GM23338 (cell line): Measurements from ENCODE around the gene YIPF5. TPM values are rescaled to one million over a fixed set of nuclear protein-coding genes. Genes with fewer than 3 reads are reported as not detected.

Experiments used
- ETS1 ChIP-seq: IDR thresholded peaks from 2 replicates; pipeline ENCODE4 v1.6.1; 2016; ENCODE audit warnings: antibody characterized with exemption
- EZH2 ChIP-seq: fragments of 200-600 bp; sonication (generic); IDR thresholded peaks from one replicate; pipeline ENCODE4 v1.8.0; 2017; ENCODE audit warnings: antibody characterized with exemption, mild to moderate bottlenecking, low read depth; ENCODE audit not compliant: unreplicated experiment
- NANOG ChIP-seq: IDR thresholded peaks from 2 replicates; pipeline ENCODE4 v1.6.1; 2016; ENCODE audit warnings: antibody characterized with exemption, borderline replicate concordance
- polyA plus RNA-seq: library from polyadenylated mRNA; unstranded; fragments of >200 nt; fragmentation: Nextera tagmentation; extraction: Ambion mirVana; gene quantifications from 2 replicates; pipeline ENCODE4 v1.2.1, GENCODE V29; 2016
- small RNA-seq: library from RNA; depleted of rRNA; stranded (forward); fragments of <200 nt; gene quantifications from one replicate; pipeline ENCODE3, GENCODE V24; 2014; ENCODE audit warnings: low replicate concordance
- total RNA-seq: library from RNA; depleted of rRNA; stranded (reverse); fragments of >200 nt; shearing (Covaris generic); gene quantifications from 2 replicates; pipeline ENCODE4 v1.2.3, GENCODE V29; 2014; rRNA removed

YIPF5 gene
- total and polyA plus RNA-seq, 2 experiments from 2014 or later = 28.1 to 46.5 TPM

DNA sequence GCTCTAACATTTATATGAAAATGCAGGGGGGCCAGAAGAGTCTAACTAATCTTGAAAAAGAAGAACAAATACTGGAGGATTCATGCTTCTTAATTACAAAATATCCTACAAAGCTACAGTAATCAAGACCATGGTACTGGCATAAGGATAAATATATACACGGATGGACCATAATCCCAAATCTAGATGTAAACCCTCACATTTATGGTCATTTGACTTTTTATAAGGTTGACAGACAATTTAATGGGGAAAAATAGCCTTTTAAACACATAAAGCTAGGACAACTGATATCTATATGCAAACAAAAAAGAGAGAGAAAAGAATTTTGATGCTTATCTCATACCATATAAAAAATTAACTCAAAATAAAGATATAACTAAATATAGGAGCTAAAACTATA, 55.9 kb downstream of the YIPF5 start (continued):
- TF ChIP-seq NANOG (no peak), ETS1 (no peak), EZH2 (no peak)

Small RNA genes within 50 kb of the gene (small RNA-seq; reads per million reads assigned to genes)
- gene RN7SL87P = not detected

Other genes with a start within 250 kb of the YIPF5 start
- 0.16 and 0.76 TPM in 2 replicates for gene KCTD16, start 214 bp upstream of the YIPF5 start, total RNA-seq
- gene KCTD16, start 214 bp upstream of the YIPF5 start, polyA plus RNA-seq = 0.02 and 0.05 TPM in 2 replicates